ENCODE results near the gene SCAF1.
"Not testable (repeated sequence)": the region's sequence is repeated elsewhere in the genome, so short reads cannot be mapped to it uniquely, and the experiment has no call there.

The SCAF1 gene

DNA sequence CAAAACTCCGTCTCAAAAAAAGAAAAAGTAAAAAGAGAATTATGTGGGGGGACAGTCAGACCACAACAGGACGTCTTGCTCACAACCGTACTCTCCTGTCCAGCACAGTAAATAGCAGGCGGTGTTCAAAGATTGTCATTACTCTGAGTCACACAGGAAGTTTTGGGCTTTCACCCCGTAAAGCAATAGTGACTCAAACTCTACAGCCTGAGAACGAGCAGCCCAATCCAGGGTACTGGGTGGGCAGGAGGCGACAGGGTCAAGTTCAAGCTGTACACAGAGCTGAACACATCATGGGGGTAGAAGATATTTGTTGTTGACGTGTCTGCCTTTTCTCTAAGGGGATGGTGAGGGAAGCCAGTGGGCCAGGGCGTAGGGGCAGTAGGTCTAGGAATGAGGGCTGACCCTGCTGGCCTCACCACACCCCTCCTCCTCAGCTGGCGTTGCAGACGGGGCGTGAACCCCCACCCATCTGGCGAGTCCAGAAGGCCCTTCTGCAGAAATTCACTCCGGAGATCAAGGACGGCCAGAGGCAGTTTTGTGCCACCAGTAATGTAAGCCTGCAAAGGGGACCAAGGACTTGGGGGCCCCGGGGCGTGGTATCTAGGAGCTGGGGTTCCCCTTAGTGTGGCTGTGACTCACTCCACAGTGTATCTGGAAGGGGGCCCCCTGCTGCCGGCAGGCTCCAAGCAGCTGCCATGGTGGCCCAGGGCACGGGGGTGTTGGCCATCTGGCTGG, 27.7 kb upstream of the SCAF1 start:
- no peak for DNase-seq (ENCODE audit: low read depth, low spot score)
- H3K4me3 ChIP-seq (ENCODE audit: low read length) = no peak overlapping the region

DNA sequence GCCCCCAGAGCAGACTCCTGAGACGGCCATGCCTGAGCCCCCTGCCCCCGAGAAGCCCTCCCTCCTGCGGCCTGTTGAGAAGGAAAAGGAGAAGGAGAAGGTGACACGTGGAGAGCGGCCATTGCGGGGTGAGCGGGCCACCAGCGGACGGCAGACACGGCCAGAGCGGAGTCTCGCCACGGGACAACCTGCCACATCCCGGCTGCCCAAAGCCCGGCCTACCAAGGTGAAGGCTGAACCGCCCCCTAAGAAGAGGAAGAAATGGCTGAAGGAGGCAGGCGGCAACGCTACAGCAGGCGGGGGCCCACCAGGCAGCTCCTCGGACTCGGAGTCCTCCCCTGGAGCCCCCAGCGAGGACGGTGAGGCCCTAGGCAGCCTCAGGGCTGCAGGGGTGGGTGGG, 26.1 kb upstream of the SCAF1 start:
- no peak overlapping the region for H3K4me3 ChIP-seq (ENCODE audit: low read length)
- DNase-seq (ENCODE audit: low read depth, low spot score) = no peak

DNA sequence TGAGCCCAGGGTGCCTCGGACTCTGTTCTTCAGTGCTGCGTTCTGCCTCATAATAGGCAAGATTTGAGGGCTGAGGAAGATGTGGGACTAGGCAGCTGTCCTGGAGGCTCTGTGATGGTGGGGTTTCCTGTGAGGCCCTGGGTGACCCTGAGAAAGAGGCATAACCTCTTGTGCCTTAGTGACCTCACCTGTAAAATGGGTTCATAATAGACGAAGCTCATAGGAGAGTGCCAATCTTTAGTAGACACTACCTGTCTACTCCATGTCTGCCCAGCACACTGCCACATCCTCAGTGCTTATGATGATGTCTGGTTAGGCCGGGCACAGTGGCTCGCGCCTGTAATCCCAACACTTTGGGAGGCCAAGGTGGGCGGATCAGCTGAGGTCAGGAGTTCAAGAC, 25.5 kb upstream of the SCAF1 start:
- DNase-seq (ENCODE audit: low read depth, low spot score) = no peak

DNA sequence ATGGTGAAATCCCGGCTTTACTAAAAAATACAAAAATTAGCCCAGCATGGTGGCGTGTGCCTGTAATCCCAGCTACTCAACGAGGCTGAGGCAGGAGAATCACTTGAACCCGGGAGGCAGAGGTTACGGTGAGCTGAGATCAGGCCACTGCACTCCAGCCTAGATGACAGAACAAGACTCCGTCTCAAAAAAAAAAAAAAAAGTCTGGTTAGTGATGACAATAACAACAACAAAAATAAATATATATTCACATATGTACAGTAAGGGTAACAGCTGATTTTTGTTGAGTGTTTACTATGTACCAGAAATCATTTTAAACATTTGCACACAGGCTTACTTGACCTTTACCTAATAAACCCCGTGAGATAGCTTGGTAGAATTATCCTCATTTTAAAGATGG, 25.1 kb upstream of the SCAF1 start:
- H3K4me3 ChIP-seq (ENCODE audit: low read length) = no peak overlapping the region
- no peak for DNase-seq (ENCODE audit: low read depth, low spot score)

More for the DNA sequence above, 25.5 kb upstream of the SCAF1 start:
- H3K4me3 ChIP-seq (ENCODE audit: low read length) = no peak overlapping the region

DNA sequence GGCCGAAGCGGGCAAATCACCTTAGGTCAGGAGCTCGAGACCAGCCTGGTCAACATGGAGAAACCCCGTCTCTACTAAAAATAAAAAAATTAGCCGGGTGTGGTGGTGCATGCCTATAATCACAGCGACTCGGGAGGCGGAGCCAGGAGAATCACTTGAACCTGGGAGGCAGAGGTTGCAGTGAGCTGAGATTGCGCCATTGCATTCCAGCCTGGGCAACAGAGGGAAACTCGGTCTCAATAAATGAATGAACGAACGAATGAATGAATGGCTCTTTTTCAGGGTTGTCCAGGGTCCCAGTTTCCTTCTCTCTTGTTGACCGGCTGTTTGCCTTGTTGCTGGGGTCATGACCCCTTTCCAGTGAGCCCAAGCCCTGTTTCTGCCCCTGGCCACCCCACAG, 24.1 kb upstream of the SCAF1 start:
- H3K4me3 ChIP-seq (ENCODE audit: low read length); DNase-seq (ENCODE audit: low read depth, low spot score): not testable (repeated sequence)

DNA sequence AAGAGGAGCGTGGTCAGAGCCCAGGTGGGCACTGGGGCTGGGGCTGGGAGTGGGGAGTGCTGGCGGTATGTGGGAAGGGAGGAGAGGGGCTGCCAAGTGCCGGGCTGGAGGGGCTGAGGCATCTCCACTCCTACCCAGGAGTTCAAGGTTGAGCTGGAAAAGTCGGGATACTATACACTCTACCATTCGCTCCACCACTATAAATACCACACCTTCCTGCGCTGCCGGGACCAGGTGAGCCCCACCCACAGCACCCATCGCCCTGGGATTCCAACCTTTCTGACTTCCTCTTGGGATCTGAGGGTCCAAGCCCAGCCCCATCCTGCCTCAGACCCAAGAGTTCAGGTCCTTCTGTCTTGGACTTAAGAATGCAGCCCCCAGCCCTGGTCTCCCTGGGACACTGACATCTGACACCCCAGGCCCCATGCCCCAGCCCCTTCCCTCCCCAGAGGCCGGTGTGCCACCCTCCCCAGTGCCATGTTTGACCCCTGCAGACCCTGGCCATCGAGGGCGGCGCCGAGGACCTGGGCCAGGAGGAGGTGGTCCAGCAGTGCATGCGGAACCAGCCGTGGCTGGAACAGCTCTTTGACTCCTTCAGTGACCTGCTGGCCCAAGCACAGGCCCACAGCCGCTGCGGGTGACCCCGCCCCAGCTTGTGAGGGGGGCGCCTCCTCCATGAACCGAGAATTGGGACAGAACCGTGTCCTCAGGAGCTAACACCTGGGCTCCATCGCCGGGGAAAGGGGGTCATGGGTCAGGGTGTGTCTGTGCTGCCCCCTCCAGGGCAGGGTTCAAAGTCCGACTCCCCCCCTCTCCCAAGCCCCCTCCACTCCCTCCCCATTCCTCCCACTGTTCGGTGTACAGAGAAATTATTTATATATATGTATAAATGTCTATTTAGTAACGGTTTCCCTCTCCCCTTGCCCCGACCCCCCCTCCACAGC, 16.8 kb upstream of the SCAF1 start:
- DNase-seq (ENCODE audit: low read depth, low spot score) = no peak

DNA sequence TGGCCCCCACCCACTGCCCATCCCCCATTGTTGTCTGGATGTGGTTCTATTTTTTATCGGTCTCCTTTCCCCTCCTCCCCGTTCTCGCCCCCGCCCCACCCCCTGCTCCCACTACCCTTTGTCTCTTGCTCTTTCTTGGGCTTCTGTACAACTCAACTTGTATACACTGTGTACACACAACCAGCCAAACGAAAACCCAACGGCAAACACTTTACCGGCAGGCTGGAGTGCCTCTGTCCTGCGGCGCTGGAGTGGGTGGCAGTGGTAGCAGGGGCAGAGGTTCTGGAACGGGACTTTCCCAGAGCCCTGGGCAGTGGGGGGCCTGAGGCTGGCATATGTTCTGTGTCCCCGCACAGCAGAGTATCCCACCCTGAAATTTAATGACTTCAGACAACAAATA, 15.8 kb upstream of the SCAF1 start:
- H3K4me3 ChIP-seq (ENCODE audit: low read length) = no peak overlapping the region
- no peak for DNase-seq (ENCODE audit: low read depth, low spot score)

More for the DNA sequence above, 16.8 kb upstream of the SCAF1 start:
- no peak overlapping the region for H3K4me3 ChIP-seq (ENCODE audit: low read length)

DNA sequence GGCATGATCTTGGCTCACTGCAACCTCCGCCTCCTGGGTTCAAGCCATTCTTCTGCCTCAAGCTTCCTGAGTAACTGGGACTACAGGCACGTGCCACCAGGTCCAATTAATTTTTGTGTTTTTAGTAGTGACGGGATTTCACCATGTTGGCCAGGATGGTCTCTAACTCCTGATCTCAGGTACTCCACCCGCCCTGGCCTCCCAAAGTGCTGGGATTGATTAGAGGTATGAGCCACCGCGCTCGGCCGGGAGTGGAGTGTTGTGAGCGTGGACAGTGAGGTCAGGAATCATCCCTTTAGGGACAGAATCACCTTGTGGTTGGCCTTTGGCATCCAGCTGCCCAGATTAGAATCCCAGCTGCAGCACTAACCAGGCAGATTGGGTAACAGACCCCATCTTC, 12.3 kb upstream of the SCAF1 start:
- no peak overlapping the region for H3K4me3 ChIP-seq (ENCODE audit: low read length)

DNA sequence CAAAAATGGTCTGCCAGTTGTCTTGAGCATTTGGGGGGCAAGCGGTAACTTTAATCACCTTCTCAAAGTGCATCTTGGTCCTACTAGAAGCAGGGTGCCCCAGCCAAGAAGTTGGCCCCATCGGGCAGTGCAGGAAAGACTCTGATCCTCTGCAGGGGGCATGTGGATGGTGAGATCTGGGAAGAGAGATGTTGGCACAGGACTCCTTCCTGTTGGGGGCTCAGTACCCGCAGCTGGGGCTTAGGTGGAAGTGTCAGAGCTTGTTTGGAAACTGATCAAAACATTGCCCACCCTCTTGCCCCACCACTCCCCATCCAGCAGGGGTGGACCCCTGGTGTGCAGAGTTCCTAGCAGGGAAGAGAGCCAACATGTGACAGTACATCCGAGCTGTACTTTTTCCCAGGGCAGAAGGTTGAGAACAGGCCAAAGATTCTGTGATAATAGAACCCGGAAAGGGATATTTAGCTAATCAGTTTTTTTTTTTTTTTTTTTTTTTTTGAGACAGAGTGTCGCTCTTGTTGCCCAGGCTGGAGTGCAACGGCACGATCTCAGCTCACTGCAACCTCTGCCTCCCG, 10.9 kb upstream of the SCAF1 start:
- DNase-seq (ENCODE audit: low read depth, low spot score) = no peak
- no peak overlapping the region for H3K4me3 ChIP-seq (ENCODE audit: low read length)

More for the DNA sequence above, 12.3 kb upstream of the SCAF1 start:
- DNase-seq (ENCODE audit: low read depth, low spot score) = no peak

DNA sequence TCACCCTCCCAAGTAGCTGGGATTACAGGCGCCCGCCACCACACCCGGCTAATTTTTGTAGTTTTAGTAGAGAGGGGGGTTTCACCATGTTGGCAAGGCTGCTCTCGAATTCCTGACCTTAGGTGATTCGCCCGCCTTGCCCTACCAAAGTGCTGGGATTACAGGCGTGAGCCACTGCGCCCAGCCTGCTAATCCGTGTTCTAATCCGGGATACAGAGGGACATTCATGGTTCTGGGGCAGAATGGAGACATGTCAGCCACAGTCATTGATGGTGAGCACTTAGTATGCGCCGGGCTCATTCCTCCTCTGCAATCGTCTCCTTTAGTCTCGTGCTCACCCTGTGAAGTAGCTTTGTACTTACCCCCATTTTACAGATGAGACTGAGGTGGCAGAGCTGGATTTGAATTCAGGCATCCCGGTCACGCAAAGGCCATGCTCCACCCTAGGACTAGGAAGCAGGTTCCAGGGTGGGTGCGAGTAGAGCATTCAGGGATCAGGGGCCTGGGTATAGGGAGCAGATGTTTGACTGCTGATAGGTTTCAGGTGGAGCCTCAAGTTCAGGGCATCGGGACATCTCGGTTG, 10.3 kb upstream of the SCAF1 start:
- DNase-seq (ENCODE audit: low read depth, low spot score) = no peak
- no peak overlapping the region for H3K4me3 ChIP-seq (ENCODE audit: low read length)

DNA sequence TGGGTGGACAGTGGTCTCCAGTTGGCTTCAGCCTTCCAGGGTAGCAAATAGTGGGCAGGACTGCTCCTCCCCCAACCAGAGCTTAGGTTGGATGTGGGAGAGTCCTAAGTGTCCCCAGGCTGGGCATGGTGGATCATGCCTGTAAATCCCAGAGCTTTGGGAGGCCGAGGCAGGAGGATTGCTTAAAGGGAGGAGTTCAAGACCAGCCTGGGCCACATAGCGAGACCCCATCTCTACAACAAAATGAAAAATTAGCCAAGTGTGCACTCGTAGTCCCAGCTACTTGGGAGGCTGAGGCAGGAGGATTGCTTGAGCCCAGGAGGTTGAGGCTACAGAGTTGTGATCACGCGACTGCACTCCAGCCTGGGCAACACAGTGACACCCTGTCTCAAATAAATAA, 9.4 kb upstream of the SCAF1 start:
- no peak for DNase-seq (ENCODE audit: low read depth, low spot score)
- H3K4me3 ChIP-seq (ENCODE audit: low read length) = no peak overlapping the region

DNA sequence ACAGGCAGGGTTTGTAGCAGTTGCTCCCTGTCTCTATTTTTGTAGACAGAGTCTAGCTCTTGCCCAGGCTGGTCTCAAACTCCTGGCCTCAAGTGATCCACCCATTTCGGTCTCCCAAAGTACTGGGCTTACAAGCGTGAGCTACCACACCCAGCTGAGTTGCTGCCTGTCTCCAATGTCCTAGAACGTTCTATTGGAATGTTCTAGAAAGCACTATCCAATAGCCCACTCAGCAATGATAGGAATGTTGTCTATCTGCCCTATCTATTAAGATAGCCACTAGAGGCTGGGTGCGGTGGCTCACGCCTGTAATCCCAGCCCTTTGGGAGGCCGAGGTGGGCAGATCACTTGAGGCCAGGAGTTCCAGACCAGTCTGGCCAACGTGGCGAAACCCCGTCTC, 8.7 kb upstream of the SCAF1 start:
- DNase-seq (ENCODE audit: low read depth, low spot score); H3K4me3 ChIP-seq (ENCODE audit: low read length): not testable (repeated sequence)

DNA sequence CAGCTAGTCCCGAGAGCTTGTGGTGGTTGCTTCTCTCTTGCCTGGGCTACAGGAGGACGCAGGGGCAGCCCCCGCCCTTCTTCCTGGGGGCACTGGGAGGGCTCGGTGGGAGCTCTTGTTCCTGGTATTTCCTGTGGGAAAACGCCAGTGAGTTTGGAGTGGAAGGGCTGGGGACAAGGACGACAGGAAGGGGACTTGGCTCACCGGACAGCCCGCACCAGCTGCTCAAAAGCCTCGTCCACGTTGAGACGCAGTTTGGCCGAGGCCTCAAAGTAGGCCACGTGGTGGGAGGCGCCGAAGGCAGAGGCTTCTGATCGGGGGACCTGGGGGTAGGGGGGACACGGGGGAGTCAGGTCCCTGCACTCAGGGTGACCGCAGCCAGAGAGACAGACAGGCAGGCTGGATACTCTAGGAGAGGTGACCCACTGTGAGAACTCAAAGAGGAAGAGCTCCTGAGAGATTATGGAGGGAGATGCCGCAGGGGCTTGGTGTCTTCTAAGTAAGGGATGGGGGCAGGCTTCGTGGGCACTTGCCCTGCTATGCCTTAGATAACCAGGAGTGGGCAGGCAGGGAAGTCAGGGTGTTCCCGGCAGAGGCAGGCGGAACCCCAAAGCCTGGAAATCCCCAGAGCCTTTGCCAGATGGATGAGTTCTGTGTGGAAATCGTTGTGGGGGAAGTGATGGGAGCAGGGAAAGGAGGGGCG, 6.3 kb upstream of the SCAF1 start:
- DNase-seq (ENCODE audit: low read depth, low spot score) = no peak
- no peak overlapping the region for H3K4me3 ChIP-seq (ENCODE audit: low read length)

DNA sequence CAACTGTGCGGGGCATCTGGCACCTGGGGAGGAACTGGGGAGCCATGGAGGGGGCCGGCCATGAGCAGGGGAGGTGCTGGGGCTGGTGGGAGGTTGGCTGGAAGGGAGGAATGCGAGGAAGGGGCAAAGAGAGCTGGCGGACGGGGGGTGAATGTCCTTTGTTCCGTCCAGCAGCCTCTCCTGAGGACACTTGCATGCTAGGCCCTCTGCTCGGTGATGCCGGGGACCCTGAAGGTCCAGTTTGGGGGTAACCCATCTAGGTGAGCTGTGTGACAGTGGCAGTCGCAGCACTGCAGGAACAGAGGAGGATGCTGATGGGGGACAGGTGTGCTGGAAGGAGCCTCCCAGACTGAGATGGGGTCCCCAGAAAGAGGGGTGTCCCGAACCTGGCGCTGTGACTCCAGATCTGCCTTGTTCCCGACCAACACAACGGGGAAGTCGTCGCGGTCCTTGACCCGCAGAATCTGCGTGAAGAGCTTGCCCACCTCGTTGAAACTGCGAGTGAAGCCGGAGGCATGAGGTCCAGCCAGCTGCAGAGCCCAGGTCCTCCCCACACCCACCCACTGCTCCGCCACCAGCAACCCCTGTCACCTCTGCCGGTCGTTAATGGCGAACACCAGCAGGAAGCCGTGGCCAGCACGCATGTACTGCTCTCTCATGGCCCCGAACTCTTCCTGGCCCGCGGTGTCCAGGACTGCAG, 5.6 kb upstream of the SCAF1 start:
- no peak for DNase-seq (ENCODE audit: low read depth, low spot score)
- H3K4me3 ChIP-seq (ENCODE audit: low read length) = no peak overlapping the region

DNA sequence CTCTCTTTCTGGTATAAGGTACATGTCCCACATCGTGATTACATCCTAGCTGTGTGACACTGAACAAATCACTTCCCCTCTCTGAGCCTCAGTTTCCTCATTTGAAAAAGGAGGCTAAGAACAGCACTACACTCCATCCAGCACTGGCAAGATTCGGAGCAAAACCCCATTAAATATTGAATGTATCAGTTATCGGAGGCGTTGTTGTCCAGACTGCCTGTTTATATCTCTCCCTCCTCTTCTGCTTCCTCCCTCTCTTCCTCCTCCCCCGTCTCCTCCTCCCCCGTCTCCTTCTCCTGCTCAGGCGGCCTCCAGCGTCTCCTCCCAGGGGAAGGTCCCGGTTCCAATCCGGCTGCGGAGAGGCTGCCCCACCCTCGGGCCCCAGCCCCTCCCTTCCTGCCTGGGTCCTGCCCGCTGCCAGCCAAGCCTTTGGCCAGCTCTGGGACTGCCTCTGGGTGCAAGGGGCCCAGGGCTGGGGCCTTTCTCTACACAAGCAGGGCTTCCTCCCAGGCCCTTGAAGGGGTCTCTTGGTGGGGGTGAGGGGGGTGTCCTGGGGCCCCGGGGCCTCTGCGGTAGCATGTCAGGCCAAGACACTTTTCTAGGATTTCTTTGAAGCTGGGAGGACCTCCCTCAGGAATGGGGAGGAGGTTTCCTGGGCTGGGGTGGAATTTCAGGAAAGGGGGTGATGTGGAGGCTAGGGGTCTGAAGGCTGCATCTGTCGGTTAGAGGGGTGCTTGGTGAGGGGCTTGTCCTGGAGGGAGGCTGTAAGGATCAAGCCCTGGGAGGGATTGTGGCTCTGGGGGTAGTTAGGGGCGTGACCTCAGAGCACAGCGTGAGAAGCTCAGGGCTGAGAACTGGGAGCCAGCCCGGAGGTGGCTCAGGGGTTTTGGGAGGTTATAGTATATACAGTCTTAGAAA, 3.9 kb upstream of the SCAF1 start:
- no peak overlapping the region for H3K4me3 ChIP-seq (ENCODE audit: low read length)
- no peak for DNase-seq (ENCODE audit: low read depth, low spot score)

DNA sequence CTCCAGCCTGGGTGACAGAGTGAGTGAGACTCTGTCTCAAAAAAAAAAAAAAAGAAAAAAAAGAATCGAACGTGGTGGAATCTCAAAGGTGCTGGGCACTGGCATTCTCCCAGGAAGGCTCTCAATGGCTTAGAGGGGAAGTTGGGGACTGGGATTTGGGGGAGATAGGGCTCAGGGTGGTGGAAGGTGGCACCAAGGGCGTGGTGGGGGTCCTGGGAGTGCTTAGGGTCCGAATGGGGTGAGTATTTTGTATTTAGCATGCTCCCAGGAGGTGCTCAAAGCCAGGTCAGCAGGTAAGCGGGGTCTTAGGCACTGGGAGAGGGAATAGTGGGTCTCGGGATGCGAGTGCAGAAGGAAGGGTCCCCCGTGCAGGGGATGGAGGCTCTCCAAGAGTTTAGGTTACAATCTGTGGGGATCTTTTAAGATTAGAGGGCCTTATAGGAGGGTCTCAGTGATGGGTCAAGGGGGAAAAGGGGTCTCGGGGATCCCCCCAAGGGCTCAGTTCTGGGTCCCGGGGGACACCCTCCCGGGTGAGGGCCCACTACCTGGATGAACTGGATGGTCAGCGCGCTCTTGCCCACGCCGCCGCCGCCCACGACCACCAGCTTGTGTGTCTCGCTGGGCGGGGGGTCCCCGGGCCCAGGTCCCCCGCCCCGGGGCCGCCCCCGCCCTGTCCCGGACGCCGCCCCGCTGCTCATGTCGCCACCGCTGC, 2.5 kb upstream of the SCAF1 start:
- DNase-seq (ENCODE audit: low read depth, low spot score) = no peak
- H3K4me3 ChIP-seq (ENCODE audit: low read length) = peak overlapping the region; percentile 47
